D721Med (cell line): ENCODE data around the gene CORO2B.
A peak's percentile ranks its signal among the peaks of the same experiment; 100 is the strongest.

Source experiments
- DNase-seq: peaks from one replicate; pipeline ENCODE4 v3.0.0; 2011; ENCODE audit warnings: low spot score; ENCODE audit not compliant: insufficient read length
- FAIRE-seq: peaks from 2 replicates; lab custom pipeline; 2011; peaks lifted over from hg19 to GRCh38; lab: Jason Lieb, UNC
- CTCF ChIP-seq: IDR thresholded peaks from 2 replicates; pipeline ENCODE4 v1.5.1; 2012; ENCODE audit warnings: mild to moderate bottlenecking, control low read depth; ENCODE audit not compliant: insufficient read depth; ENCODE audit errors: missing control alignments

Gene CORO2B

GRCh38 chr15:68596691-68597090 lies 17.9 kb downstream of the CORO2B start:
- no peak for TF ChIP-seq CTCF
- DNase-seq (no peak), FAIRE-seq (no peak)

GRCh38 chr15:68597581-68597980 lies 18.8 kb downstream of the CORO2B start:
- DNase-seq (no peak), FAIRE-seq (no peak)
- no peak for TF ChIP-seq CTCF

- no peak for FAIRE-seq
- DNase-seq: no peak
- TF ChIP-seq CTCF: no peak
Observed at GRCh38 chr15:68598171-68599152, 19.7 kb downstream of the CORO2B start.

GRCh38 chr15:68599153-68599545 lies 20.4 kb downstream of the CORO2B start:
- no peak for DNase-seq
- no peak for TF ChIP-seq CTCF
- FAIRE-seq: no peak

- DNase-seq: peak; percentile 67
- TF ChIP-seq CTCF: no peak
- no peak for FAIRE-seq
Observed at GRCh38 chr15:68599560-68600071, 20.8 kb downstream of the CORO2B start.

GRCh38 chr15:68601206-68602197 lies 22.7 kb downstream of the CORO2B start:
- TF ChIP-seq CTCF: no peak
- FAIRE-seq: peak; percentile 55
- no peak for DNase-seq
